Measurements from ENCODE around the gene NDUFB3.

GRCh38 chr2:201127152-201127511 lies 55.3 kb downstream of the NDUFB3 start:
- TF ChIP-seq EZH2phosphoT487 (IDR thresholded peaks at IDR 0.05; ENCODE audit: borderline replicate concordance), result no peak
- no peak for TF ChIP-seq CTCF (conservative IDR thresholded peaks at IDR 0.05; ENCODE audit: low read length)
